GM19395 (cell line): ENCODE data around the gene GOLGA6C.
A peak's percentile ranks its signal among the peaks of the same experiment; 100 is the strongest.
"Not testable (repeated sequence)": the region's sequence is repeated elsewhere in the genome, so short reads cannot be mapped to it uniquely, and the experiment has no call there.

ENCODE experiments used
- ATAC-seq: cut with Tn5 transposase; IDR thresholded peaks from one replicate; pipeline ENCODE4 v1.9.1; 2021; ENCODE audit warnings: mild to moderate bottlenecking, moderate library complexity; ENCODE audit not compliant: unreplicated experiment

The GOLGA6C gene

GRCh38 chr15:75258034-75258433 lies at the start of gene GOLGA6C:
GOLGA6C (plus strand) TSS chr15:75258334; CDS start chr15:75258599, 265 bp downstream.
- ATAC-seq: not testable (repeated sequence)

- no peak for ATAC-seq
These were observed 49.4 kb upstream of the GOLGA6C start for GRCh38 chr15:75208501-75209288.

GRCh38 chr15:75209289-75209676 lies 48.9 kb upstream of the GOLGA6C start:
- ATAC-seq: no peak

- ATAC-seq: no peak
These were observed 47.3 kb upstream of the GOLGA6C start for GRCh38 chr15:75210811-75211230.

DNA sequence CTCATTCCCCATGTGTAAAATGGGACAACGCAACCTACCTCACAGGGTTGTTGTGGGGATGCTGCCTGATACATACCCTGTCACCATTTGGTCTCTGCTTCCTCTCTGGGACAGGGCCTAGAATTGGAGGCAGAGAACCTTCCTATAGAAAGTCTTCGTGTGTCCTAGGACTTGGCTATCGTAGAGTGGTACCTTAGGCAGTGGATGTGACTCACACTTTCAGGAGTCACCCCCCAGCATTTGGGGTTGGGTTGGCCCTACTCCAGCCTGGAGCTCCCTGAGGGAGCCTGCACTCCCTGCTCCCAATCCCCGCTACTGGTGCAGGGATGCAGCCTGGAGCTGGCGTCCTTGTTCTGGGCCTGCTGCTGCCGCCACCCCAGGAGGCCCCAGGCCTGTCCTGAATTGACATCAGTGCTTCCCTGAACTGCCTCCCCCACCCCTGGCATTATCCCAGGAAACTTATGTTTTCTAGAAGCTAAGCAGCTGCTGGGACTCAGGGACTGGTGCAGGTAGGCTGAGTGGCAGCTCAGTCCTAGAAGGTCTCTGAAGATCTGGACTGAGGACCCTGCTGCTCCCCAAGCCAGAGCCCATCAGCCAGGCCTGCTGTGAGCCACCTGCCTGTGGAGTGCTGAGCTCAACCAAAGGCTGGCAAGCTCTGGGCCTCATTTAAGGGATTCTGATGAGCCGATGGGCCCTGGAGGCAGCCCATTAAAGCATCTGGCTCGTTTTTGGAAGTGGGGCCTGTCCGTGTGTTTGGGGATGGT lies 46.5 kb upstream of the GOLGA6C start:
- no peak for ATAC-seq

- ATAC-seq: no peak
These were observed 45.8 kb upstream of the GOLGA6C start for GRCh38 chr15:75212200-75212858.

DNA sequence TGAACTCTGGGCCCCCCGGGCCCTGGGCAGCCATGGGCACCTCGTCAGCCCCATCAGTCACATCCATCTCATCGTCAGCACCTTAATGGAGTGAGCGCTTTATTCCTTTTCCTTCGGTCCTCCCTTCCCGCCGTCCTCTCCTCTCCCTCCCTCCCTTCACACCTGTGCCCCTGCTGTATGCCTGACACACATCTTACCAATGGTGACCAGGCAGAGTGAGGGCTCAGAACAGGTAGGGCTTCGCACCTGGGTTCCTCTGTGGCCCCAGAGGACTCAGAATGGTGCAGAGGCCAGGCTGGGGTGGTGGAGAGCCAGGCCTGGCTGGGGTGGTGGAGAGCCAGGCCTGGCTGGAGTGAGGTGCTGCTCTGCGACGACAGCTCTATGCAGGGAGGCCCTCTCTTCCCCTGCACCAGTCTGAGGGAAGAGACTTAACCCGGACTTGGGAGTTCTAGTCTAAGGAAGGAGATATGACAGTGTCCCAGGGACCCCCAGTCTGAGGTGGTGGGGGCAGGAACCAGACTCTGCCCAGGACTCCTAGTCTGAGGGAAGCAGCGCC lies 44.8 kb upstream of the GOLGA6C start:
- no peak for ATAC-seq

DNA sequence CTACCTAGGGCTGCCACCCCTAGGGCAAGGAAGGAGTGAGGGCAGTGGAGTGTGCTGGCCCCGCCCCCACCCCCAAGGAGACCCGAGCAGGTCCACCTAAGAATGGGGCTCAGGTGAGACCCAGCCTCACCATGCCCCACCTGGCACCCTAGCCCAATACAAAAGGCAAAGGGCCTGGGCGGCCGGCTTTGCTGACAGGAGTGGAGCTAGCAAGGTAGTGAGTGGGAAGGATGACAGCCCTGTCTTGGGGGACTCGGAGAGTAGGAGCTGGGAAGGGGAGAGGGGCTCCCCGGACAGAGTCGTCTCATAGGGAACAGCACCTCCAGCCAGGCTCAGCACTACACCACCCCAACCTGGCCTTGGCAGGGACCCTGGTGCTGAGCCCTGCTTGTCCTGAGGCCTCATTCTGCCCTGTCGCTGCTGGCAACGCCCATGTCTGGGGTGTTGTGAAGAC lies 44.3 kb upstream of the GOLGA6C start:
- ATAC-seq: no peak

DNA sequence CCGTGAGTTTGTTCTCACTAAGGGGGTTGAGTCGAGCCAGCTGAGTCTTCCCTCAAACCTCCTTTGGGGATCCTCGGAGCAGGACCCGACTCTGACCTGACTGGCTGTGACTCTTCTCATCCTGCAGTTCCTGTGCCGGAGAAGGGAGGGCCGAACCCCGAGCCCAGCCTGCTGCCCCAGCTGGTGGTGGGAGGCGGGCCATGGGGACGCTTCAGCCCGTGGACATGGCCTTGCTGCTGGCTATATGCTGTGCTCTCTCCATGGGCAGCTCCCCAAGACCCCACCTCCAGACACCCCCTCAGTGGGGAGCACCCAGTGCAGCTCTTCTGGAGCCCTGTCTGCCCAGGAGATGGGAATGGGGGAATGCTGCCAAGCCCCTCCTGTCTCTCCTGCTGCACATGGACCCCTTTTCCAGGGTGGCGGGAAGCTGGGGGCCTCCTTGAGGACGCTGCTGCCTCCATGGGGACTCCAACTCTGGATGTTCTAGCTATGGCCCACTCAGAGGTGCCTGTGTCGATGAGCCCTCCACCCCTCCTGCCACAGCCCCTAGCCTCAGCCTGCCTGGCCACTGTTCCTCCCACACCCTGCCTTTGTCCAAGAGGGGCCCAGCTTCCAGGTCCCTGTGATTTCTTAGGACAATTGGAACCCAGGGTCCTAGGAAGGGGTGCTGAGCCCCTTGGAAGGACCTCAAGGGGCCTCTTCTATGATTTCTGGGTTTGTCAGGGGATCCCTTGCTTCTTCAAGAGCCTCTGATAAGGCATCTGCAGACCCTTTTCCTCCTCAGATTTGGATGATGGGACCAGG lies 43.6 kb upstream of the GOLGA6C start:
- ATAC-seq: no peak

- ATAC-seq: no peak
These were observed 42.8 kb upstream of the GOLGA6C start for GRCh38 chr15:75215107-75216004.

GRCh38 chr15:75217012-75217411 lies 41.1 kb upstream of the GOLGA6C start:
- ATAC-seq: no peak

DNA sequence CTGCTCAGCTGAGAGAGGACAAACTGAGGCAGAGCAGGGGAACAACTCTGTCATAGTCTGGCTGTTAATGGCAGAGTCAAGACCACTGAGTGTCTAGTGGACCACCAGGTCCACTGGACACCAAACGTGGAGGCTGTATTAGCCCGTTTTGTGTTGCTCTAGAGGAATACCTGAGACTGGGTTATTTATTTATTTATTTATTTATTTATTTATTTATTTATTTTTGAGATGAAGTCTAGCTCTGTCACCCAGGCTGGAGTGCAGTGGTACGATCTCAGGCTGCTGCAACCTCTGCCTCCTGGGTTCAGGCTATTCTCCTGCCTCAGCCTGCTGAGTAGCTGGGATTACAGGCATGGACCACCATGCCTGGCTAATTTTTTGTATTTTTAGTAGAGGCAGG lies 40.6 kb upstream of the GOLGA6C start:
- ATAC-seq: not testable (repeated sequence)

- ATAC-seq: peak; percentile 52
These were observed 38.6 kb upstream of the GOLGA6C start for GRCh38 chr15:75219507-75219929.

GRCh38 chr15:75223688-75224087 lies 34.4 kb upstream of the GOLGA6C start:
- ATAC-seq: no peak

DNA sequence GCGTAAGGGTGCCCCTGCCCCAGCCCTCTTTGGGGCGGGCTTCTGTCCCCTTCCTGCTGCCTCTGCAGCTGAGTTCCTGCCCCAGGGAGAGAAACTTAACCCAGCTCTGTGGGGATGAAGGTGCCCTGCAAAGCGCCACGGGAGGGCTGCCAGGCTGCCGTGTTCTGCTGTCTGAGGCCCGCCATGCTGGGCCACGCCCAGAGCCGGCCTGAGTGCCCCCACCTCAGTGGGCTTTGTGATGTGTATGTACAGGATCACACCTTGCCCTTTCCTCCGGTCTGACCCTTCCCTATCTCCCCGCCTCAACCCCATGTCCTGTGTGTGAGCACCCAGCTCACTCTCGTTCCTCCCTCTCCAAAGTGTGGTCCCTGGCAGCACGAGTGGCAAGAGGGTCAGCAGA lies 33.9 kb upstream of the GOLGA6C start:
- no peak for ATAC-seq

DNA sequence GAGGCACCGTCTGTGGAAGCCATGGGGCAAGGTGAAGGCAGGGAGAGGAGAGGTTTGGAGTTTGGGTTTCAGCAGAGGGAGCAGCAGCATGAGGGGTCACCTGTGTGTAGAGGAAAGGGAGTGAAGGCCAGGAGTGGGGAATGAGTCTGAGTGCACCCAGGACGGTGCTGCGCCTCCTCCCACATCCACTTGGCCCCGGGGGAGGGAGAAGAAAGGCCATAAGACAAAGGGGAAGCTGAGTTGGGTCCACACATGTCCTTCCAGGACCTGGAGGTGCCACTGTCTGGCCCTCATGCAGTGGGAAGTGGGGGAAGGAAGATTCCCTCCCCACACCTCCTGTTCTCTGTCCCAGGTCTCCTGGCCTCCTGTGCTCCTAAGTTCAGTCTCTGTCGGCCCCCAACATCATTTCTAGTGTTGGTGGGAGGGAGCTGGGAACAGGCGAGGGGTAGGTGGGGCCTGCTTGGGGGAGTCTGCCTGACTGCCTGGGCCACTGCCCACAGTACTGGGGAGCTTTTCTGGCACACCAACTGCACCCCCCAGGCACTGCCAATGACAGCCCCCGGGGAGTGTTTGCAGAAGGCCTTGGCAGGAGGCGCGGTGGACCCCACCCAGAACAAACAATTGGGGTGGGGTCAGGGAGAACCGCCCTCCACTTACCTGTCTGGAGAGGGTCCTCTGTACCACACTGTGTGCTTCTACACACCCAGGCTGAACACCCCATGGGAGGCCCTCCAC lies 32.9 kb upstream of the GOLGA6C start:
- ATAC-seq: not testable (repeated sequence)

- no peak for ATAC-seq
These were observed 32.0 kb upstream of the GOLGA6C start for GRCh38 chr15:75225951-75226732.

GRCh38 chr15:75227112-75227511 lies 31.0 kb upstream of the GOLGA6C start:
- ATAC-seq: not testable (repeated sequence)
